A673 (cell line): Measurements from ENCODE around the gene ARHGEF40. TPM values are rescaled to one million over a fixed set of nuclear protein-coding genes. Genes with fewer than 3 reads are reported as not detected.
A peak's percentile ranks its signal among the peaks of the same experiment; 100 is the strongest.

Source experiments
- BruUV-seq: library from RNA; stranded (reverse); fragments of 400-500 nt; replicated peaks from 2 replicates; lab custom pipeline; 2021; lab: Mats Ljungman, UMichigan
- CTCF ChIA-PET: fragments of 300-600 bp; sonication (Branson Sonifier 250); formaldehyde crosslinking; loops from one replicate; lab custom pipeline; 2022; ENCODE audit warnings: antibody characterized with exemption; lab: Charles Lee
- POLR2A ChIA-PET: fragments of 300-600 bp; sonication (Branson Sonifier 250); formaldehyde crosslinking; loops from one replicate; lab custom pipeline; 2022; ENCODE audit warnings: antibody characterized with exemption; ENCODE audit not compliant: low non-redundant PET; lab: Charles Lee
- DNase-seq: peaks from one replicate; pipeline ENCODE4 v3.0.0-alpha.2; 2015; ENCODE audit warnings: low spot score
- H3K27ac ChIP-seq: fragments of 200-600 bp; sonication (generic); 2 replicates; pipeline ENCODE4 v1.5.1; 2016; ENCODE audit warnings: mixed run types, low read depth, mild to moderate bottlenecking, mixed read lengths, antibody characterized with exemption, low read length; ENCODE audit not compliant: poor library complexity, severe bottlenecking
- H3K27me3 ChIP-seq: fragments of 200-600 bp; sonication (generic); replicated peaks from 2 replicates; pipeline ENCODE4 v1.6.1; 2017; ENCODE audit warnings: mixed run types, low read depth, mild to moderate bottlenecking, mixed read lengths, antibody characterized with exemption, low read length; ENCODE audit not compliant: insufficient read depth, poor library complexity
- H3K36me3 ChIP-seq: fragments of 200-600 bp; sonication (generic); 2 replicates; pipeline ENCODE4 v1.6.1; 2016; ENCODE audit warnings: mixed run types, mild to moderate bottlenecking, mixed read lengths, antibody characterized with exemption, low read length; ENCODE audit not compliant: insufficient read depth, poor library complexity, severe bottlenecking
- H3K4me1 ChIP-seq: fragments of 200-600 bp; sonication (generic); 2 replicates; pipeline ENCODE4 v1.6.1; 2017; ENCODE audit warnings: mixed run types, mild to moderate bottlenecking, mixed read lengths, antibody characterized with exemption, low read length; ENCODE audit not compliant: insufficient read depth, poor library complexity, severe bottlenecking
- H3K4me3 ChIP-seq: fragments of 200-600 bp; sonication (generic); 2 replicates; pipeline ENCODE4 v1.5.1; 2016; ENCODE audit warnings: low read depth, mixed run types, mild to moderate bottlenecking, mixed read lengths, low read length; ENCODE audit not compliant: poor library complexity, severe bottlenecking
- H3K9me3 ChIP-seq: fragments of 200-600 bp; sonication (generic); 2 replicates; pipeline ENCODE4 v1.6.1; 2016; ENCODE audit warnings: mixed run types, low read depth, mild to moderate bottlenecking, mixed read lengths, antibody characterized with exemption, low read length; ENCODE audit not compliant: poor library complexity, severe bottlenecking
- EZH2 ChIP-seq: fragments of 200-600 bp; sonication (generic); IDR thresholded peaks from 2 replicates; pipeline ENCODE4 v1.6.1; 2017; ENCODE audit warnings: borderline replicate concordance, low read depth, mild to moderate bottlenecking, mixed read lengths, antibody characterized with exemption, low read length; ENCODE audit not compliant: poor library complexity, severe bottlenecking
- intact Hi-C: fragments of 100-400 bp; cut with micrococcal nuclease; formaldehyde crosslinking; loops from one replicate; pipeline ENCODE4 v1.10.0; 2022; ENCODE audit not compliant: unreplicated experiment
- total RNA-seq: library from RNA; stranded (reverse); gene quantifications from 2 replicates; pipeline ENCODE4 v1.2.3, GENCODE V29; 2021
- TF ChIP-seq, protein P1 (sequence below): fragments of 300-800, 200-600 bp; sonication (generic); conservative IDR thresholded peaks from 2 replicates; pipeline ENCODE4 v1.5.1; 2017; ENCODE audit warnings: low read depth, mild to moderate bottlenecking, antibody characterized with exemption, low read length, moderate library complexity, mixed read lengths

The ARHGEF40 gene
- total RNA-seq, 1 experiment from 2014 or later = 89.6 TPM

DNA sequence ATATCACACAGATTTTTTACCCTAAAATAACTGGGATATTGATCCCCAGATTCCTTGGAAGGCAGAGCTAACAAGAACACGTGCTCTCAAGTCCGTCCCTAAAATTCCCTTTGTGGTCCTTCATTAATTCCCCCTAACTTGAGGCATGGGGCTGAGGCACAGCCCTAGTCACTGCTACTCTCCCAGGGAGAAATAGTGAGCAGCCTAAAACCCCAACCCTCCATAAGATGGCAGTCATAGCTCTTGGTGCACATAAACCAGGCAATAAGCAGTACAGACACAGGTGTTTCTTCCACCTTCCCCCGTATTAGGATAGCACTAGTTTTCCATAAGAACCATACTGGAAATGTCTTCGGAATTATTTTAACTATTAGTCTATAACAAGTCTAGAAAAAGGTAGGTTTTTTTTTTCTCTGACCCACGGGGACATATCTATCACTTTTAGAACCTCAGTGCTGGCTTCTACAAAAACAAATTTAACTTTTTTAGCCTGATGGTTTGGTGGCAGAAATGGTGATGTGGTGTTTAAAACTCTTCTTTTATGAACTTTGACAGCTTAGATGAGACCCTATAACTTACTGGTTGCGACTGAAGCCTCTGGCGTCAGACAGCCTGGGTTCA is 3.1 kb upstream of the ARHGEF40 start:
- no peaks in the 10 kb centered on the region for H3K27me3 ChIP-seq
- H3K9me3 ChIP-seq = no peaks in the 10 kb centered on the region
- no peak overlapping the region for H3K27ac ChIP-seq
- no peak overlapping the region for H3K4me3 ChIP-seq
- BruUV-seq = no TSS peak
- POLR2A ChIA-PET = no interaction called here
- H3K36me3 ChIP-seq = no peaks in the 10 kb centered on the region
- intact Hi-C loops = no loop called here
- no peak for TF ChIP-seq EZH2
- TF ChIP-seq, protein P1, sequence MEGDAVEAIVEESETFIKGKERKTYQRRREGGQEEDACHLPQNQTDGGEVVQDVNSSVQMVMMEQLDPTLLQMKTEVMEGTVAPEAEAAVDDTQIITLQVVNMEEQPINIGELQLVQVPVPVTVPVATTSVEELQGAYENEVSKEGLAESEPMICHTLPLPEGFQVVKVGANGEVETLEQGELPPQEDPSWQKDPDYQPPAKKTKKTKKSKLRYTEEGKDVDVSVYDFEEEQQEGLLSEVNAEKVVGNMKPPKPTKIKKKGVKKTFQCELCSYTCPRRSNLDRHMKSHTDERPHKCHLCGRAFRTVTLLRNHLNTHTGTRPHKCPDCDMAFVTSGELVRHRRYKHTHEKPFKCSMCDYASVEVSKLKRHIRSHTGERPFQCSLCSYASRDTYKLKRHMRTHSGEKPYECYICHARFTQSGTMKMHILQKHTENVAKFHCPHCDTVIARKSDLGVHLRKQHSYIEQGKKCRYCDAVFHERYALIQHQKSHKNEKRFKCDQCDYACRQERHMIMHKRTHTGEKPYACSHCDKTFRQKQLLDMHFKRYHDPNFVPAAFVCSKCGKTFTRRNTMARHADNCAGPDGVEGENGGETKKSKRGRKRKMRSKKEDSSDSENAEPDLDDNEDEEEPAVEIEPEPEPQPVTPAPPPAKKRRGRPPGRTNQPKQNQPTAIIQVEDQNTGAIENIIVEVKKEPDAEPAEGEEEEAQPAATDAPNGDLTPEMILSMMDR = peak; percentile 44; the same call in 1 of the 2 replicates
- H3K4me1 ChIP-seq = peaks cover 25% of the 10 kb centered on the region
- DNase-seq = peak; percentile 34
- CTCF ChIA-PET = interaction anchor here (0.7 to 3.6 kb wide), 6 partner anchors 23 to 247 kb away, joined by 3 to 24 read pairs (median 6); no protein-coding TSS in a partner anchor

DNA sequence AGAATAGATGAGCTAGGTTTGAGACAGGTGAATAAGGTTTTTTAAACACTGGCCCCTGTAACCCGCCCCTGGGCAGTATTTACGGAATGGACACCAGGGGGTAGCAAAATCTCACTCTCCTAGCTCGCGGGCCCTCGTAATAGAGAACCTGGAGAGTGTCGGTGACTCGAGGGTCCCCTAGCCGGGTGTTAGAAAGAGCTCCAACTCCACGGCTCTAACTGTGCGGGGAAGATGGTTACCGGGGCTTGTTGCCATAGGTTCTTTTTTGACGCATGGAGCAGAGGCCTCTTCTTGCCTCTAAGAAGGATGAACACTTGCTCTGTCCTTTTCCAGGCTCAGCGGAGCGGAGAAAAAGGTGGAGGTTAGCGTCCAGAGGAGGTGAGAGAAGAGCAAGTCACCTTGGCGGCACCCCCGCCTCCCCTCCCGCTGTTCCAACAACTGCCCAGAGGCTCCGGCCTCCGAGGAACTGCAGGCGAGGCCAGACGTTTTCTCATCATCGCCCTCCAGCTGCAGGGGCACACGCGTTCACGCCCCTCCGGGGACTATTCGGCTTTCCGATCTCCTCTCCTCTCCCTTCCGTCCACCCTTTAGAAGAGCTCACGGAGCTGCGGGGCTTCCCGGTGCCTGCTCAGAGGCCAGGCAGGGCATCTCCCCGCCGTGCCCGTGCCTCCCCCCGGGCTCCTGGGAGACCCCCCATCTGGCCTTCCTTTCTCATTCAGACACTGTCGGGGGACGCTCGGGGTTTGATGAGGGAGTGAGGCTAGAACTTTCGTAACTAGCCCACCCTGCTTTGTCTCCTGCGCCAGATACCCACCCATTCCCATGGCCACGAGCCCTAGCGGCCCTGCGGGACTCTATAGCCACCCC is 1.4 kb upstream of the ARHGEF40 start:
- ChIA-PET CTCF (interaction anchor here (0.5 to 3.6 kb wide), 13 partner anchors 15 to 379 kb away, joined by 3 to 24 read pairs (median 6); partner anchors contain the start of genes TMEM253 and ZNF219), POLR2A (interaction anchor here (0.6 kb wide), 1 partner anchor 25 kb away, joined by 3 read pairs; no protein-coding TSS in a partner anchor)
- intact Hi-C loops = loop anchor here (1.0 kb wide), 1 partner anchor 24 kb away; no protein-coding TSS in a partner anchor
- H3K4me1 ChIP-seq = peaks cover 27% of the 10 kb centered on the region
- peak overlapping the region; percentile 98 for H3K4me3 ChIP-seq
- peak; percentile 81 for DNase-seq
- H3K27me3 ChIP-seq = no peaks in the 10 kb centered on the region
- no TSS peak for BruUV-seq
- peak overlapping the region; percentile 90 for H3K27ac ChIP-seq
- TF ChIP-seq EZH2 = no peak
- TF ChIP-seq, protein P1 = peak; percentile 67
- peaks cover 10% of the 10 kb centered on the region for H3K36me3 ChIP-seq
- H3K9me3 ChIP-seq = no peaks in the 10 kb centered on the region

DNA sequence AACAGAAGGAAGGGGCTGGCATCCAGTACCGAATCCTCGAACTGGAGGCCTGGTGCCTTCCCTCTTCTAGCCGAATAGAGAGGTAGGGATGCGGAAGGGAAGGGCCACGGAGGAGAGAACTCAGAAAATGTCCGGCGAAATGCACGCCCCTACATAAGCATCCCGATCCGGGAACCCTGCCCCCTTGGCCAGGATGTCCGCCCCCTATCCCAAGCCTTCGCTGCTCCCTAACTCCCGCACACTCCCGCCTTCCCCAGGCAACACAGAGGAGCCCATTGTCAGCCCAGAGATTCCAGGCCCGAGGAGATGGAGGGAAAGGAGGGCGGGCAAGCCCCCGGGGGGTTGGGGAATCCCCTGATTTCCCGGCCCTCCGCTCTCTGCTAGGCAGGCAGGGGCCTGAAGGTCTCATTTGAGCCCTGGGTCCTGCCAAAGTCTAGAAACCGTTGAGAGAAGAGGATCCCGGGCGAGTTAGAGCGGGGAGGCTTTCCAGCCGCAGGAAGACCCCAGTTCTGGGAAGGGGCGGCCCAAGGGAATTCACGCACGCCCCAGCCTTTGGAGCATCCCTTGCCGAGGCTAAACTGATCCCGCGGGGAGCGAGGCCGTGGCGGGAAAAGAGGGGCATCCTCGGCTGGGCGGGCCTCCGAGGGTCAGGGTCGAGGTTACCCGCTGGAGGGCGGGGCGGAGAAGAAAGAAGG is 569 bp upstream of the ARHGEF40 start:
- peaks cover 27% of the 10 kb centered on the region for H3K4me1 ChIP-seq
- H3K27me3 ChIP-seq = no peaks in the 10 kb centered on the region
- TF ChIP-seq EZH2 = no peak
- TF ChIP-seq, protein P1 = no peak
- no peaks in the 10 kb centered on the region for H3K9me3 ChIP-seq
- H3K27ac ChIP-seq = peak overlapping the region; percentile 90
- TSS peak; percentile 31 for BruUV-seq
- CTCF ChIA-PET = interaction anchor here (0.6 to 3.6 kb wide), 8 partner anchors 20 to 378 kb away, joined by 3 to 24 read pairs (median 7); partner anchors contain the start of genes TMEM253 and ZNF219
- peaks cover 15% of the 10 kb centered on the region for H3K36me3 ChIP-seq
- intact Hi-C loops = no loop called here
- peak overlapping the region; percentile 98 for H3K4me3 ChIP-seq
- peak; percentile 55 for DNase-seq
- POLR2A ChIA-PET = no interaction called here
